HEK293T (cell line): ENCODE results near the gene KDM4C.

Experiments
- ARNT ChIP-seq: fragments of 450-650 bp; IDR thresholded peaks from 2 replicates; pipeline ENCODE4 v1.6.1; 2017; ENCODE audit warnings: mild to moderate bottlenecking
- BHLHE40 ChIP-seq: fragments of 450-650 bp; IDR thresholded peaks from 2 replicates; pipeline ENCODE4 v1.6.1; 2016; ENCODE audit warnings: mild to moderate bottlenecking, moderate library complexity, borderline replicate concordance
- CTBP1 ChIP-seq: fragments of 450-650 bp; IDR thresholded peaks from 2 replicates; pipeline ENCODE4 v1.6.1; 2016; ENCODE audit warnings: borderline replicate concordance
- L3MBTL2 ChIP-seq: fragments of 450-650 bp; conservative IDR thresholded peaks from 2 replicates; pipeline ENCODE4 v1.6.1; 2016; ENCODE audit warnings: mild to moderate bottlenecking
- SUZ12 ChIP-seq: fragments of 450-650 bp; IDR thresholded peaks from 2 replicates; pipeline ENCODE4 v1.6.1; 2016; ENCODE audit warnings: mild to moderate bottlenecking
- ZNF384 ChIP-seq: fragments of 450-650 bp; IDR thresholded peaks from 2 replicates; pipeline ENCODE4 v1.6.1; 2016

DNA sequence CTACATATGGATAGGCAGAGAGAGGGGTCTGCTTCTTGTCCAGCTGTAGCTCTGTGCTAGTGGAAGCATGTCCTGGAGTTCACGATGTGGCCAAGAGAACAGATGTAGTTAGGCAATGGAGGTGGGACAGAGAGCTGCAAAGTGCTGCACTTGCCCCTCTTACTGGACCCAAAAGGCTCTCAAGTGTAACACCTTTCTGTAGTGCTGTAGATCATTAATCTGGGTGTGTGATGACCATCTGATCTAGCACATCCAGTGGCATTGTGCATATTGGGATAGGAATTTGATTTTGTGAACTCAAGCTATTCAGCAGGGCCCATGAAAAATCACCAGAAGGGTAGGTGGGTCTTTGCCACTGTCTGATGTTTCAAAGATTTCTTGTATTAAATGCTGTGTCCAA is 151.4 kb downstream of the KDM4C start:
- no peak for TF ChIP-seq CTBP1
- TF ChIP-seq L3MBTL2, result no peak
- TF ChIP-seq BHLHE40, result no peak
- no peak for TF ChIP-seq ARNT
- TF ChIP-seq ZNF384, result no peak
- TF ChIP-seq SUZ12, result no peak
